ENCODE measurements around the gene GPR143. TPM values are rescaled to one million over a fixed set of nuclear protein-coding genes. Genes with fewer than 3 reads are reported as not detected.
A peak's percentile ranks its signal among the peaks of the same experiment; 100 is the strongest.

GPR143 gene
- polyA plus RNA-seq, 1 donor (not counting 4 experiments of a cell fraction or from before 2014, with no cell fraction given), result 0.33 TPM

- Histone ChIP-seq H3K9me1 (ENCODE audit: control insufficient read depth, extremely low read depth, insufficient read depth, low read length) (no peaks in the 10 kb centered on the region), H3K4me3 (ENCODE audit: control insufficient read depth in 2 of 3, extremely low read depth in 1 of 3, insufficient read depth in 2 of 3, low read depth in 1 of 3, low read length in 3 of 3) (no peak overlapping the region), H3K27ac (ENCODE audit: control insufficient read depth, insufficient read depth, low read length) (no peak overlapping the region), H3K36me3 (ENCODE audit: control insufficient read depth in 2 of 2, extremely low read depth in 1 of 2, insufficient read depth in 2 of 2, low read length in 2 of 2) (no peaks in the 10 kb centered on the region), H3K4me1 (ENCODE audit: control insufficient read depth, extremely low read depth, insufficient read depth, low read length) (peaks cover 12% of the 10 kb centered on the region), H2AFZ (ENCODE audit: control insufficient read depth, low read length) (peak overlapping the region; percentile 32), H3K27me3 (ENCODE audit: control insufficient read depth, extremely low read depth, insufficient read depth, low read length) (no peaks in the 10 kb centered on the region), H3K9ac (ENCODE audit: control insufficient read depth, extremely low read depth, insufficient read depth, low read length) (peak overlapping the region; percentile 42), H3K79me2 (ENCODE audit: control insufficient read depth, insufficient read depth, low read length) (no peaks in the 10 kb centered on the region), H4K20me1 (ENCODE audit: control insufficient read depth, extremely low read depth, insufficient read depth, low read length) (no peaks in the 10 kb centered on the region), H3K9me3 (ENCODE audit: control insufficient read depth, low read depth, low read length) (no peaks in the 10 kb centered on the region), H3K4me2 (ENCODE audit: control insufficient read depth, extremely low read depth, insufficient read depth, low read depth, low read length) (peak overlapping the region; percentile 17)
- peak; percentile 46 for FAIRE-seq
- TF ChIP-seq EZH2 (IDR thresholded peaks at IDR 0.05; ENCODE audit: low read length) (no peak), CTCF (optimal IDR thresholded peaks at IDR 0.05 in 1 of 3, IDR thresholded peaks at IDR 0.05 in 1 of 3, conservative IDR thresholded peaks at IDR 0.05 in 1 of 3; ENCODE audit: extremely low read depth in 1 of 3, insufficient read depth in 2 of 3, low read length in 3 of 3) (no peak)
- DNase-seq (ENCODE audit: low read depth, low spot score), result no peak
- dilution Hi-C loops (cut with MboI; ENCODE audit: extremely low pct_ligation_motif_present, low sequenced_read_pairs), result no loop called here
These were observed 41.9 kb upstream of the GPR143 start for GRCh38 chrX:9807355-9808182.

- Histone ChIP-seq H3K79me2 (ENCODE audit: control insufficient read depth, insufficient read depth, low read length) (no peaks in the 10 kb centered on the region), H4K20me1 (ENCODE audit: control insufficient read depth, extremely low read depth, insufficient read depth, low read length) (no peaks in the 10 kb centered on the region), H3K9ac (ENCODE audit: control insufficient read depth, extremely low read depth, insufficient read depth, low read length) (no peak overlapping the region), H3K4me1 (ENCODE audit: control insufficient read depth, extremely low read depth, insufficient read depth, low read length) (peaks cover 12% of the 10 kb centered on the region), H3K27ac (ENCODE audit: control insufficient read depth, insufficient read depth, low read length) (no peak overlapping the region), H3K4me2 (ENCODE audit: control insufficient read depth, extremely low read depth, insufficient read depth, low read depth, low read length) (no peak overlapping the region), H3K4me3 (ENCODE audit: control insufficient read depth in 2 of 3, extremely low read depth in 1 of 3, insufficient read depth in 2 of 3, low read depth in 1 of 3, low read length in 3 of 3) (no peak overlapping the region), H3K36me3 (ENCODE audit: control insufficient read depth in 2 of 2, extremely low read depth in 1 of 2, insufficient read depth in 2 of 2, low read length in 2 of 2) (no peaks in the 10 kb centered on the region), H3K9me3 (ENCODE audit: control insufficient read depth, low read depth, low read length) (no peaks in the 10 kb centered on the region), H2AFZ (ENCODE audit: control insufficient read depth, low read length) (no peak overlapping the region), H3K9me1 (ENCODE audit: control insufficient read depth, extremely low read depth, insufficient read depth, low read length) (no peaks in the 10 kb centered on the region), H3K27me3 (ENCODE audit: control insufficient read depth, extremely low read depth, insufficient read depth, low read length) (no peaks in the 10 kb centered on the region)
- dilution Hi-C loops (cut with MboI; ENCODE audit: extremely low pct_ligation_motif_present, low sequenced_read_pairs), result no loop called here
- TF ChIP-seq EZH2 (IDR thresholded peaks at IDR 0.05; ENCODE audit: low read length) (no peak), CTCF (optimal IDR thresholded peaks at IDR 0.05 in 1 of 3, IDR thresholded peaks at IDR 0.05 in 1 of 3, conservative IDR thresholded peaks at IDR 0.05 in 1 of 3; ENCODE audit: extremely low read depth in 1 of 3, insufficient read depth in 2 of 3, low read length in 3 of 3) (no peak)
- FAIRE-seq (no peak), DNase-seq (ENCODE audit: low read depth, low spot score) (no peak)
These were observed 40.3 kb upstream of the GPR143 start for GRCh38 chrX:9805956-9806355.
